GM23248 (cell line): ENCODE results near the gene MTERF4.

Experiments used
- EZH2 ChIP-seq: fragments of 200-600 bp; sonication (generic); IDR thresholded peaks from 2 replicates; pipeline ENCODE4 v1.6.1; 2018; ENCODE audit warnings: antibody characterized with exemption, mild to moderate bottlenecking; ENCODE audit not compliant: insufficient read depth, poor library complexity, severe bottlenecking
- EZH2phosphoT487 ChIP-seq: fragments of 200-600 bp; sonication (generic); IDR thresholded peaks from 2 replicates; pipeline ENCODE4 v1.6.1; 2018; ENCODE audit warnings: antibody characterized with exemption, moderate library complexity, mild to moderate bottlenecking, low read depth; ENCODE audit not compliant: insufficient read depth

GRCh38 chr2:241114836-241115235, 12.7 kb upstream of the MTERF4 start:
- TF ChIP-seq EZH2 (no peak), EZH2phosphoT487 (no peak)
